Tibial nerve (tissue), 3 donors: Measurements from ENCODE around the gene CD34.

Experiments
- POLR2A ChIP-seq, 2 donors: fragments of 450-650 bp; IDR thresholded peaks; one replicate each; pipeline ENCODE4 v1.6.1; 2017; ENCODE audit warnings: antibody characterized with exemption in 2 of 2, mild to moderate bottlenecking in 2 of 2, moderate library complexity in 2 of 2
- TF ChIP-seq, protein P1 (sequence below), 5 experiments: fragments of 200-600 bp in 3 of 5; fragments of 450-650 bp in 2 of 5; sonication (generic) in 3 of 5; IDR thresholded peaks; one replicate each; pipeline ENCODE4 v1.5.1; 2016 to 2019; ENCODE audit warnings: antibody characterized with exemption in 5 of 5, mild to moderate bottlenecking in 3 of 5, moderate library complexity in 2 of 5

DNA sequence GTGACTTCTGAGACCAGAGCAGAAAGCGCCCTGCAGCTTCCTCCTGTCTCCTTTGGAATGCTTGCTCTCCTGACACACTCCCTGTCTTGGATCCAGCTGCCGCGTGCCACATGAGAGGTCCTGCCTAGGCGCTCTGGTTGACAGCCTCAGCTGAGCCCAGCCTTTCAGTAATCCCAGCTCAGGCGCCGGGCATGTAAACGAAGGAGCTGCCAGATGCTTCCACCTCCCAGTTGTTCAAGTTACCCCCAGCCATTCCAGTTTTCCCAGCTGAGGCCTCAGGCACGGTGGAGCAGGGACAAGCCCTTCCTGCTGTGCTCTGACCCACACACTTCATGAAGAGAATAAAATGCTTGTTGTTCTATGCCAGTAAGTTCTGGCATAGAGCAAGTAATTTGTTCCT lies 14.3 kb upstream of the CD34 start:
- TF ChIP-seq, protein P1, sequence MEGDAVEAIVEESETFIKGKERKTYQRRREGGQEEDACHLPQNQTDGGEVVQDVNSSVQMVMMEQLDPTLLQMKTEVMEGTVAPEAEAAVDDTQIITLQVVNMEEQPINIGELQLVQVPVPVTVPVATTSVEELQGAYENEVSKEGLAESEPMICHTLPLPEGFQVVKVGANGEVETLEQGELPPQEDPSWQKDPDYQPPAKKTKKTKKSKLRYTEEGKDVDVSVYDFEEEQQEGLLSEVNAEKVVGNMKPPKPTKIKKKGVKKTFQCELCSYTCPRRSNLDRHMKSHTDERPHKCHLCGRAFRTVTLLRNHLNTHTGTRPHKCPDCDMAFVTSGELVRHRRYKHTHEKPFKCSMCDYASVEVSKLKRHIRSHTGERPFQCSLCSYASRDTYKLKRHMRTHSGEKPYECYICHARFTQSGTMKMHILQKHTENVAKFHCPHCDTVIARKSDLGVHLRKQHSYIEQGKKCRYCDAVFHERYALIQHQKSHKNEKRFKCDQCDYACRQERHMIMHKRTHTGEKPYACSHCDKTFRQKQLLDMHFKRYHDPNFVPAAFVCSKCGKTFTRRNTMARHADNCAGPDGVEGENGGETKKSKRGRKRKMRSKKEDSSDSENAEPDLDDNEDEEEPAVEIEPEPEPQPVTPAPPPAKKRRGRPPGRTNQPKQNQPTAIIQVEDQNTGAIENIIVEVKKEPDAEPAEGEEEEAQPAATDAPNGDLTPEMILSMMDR (IDR thresholded peaks at IDR 0.05), result no peak
- TF ChIP-seq POLR2A (IDR thresholded peaks at IDR 0.05), result no peak
